ENCODE measurements around the gene SKI. TPM values are rescaled to one million over a fixed set of nuclear protein-coding genes. Genes with fewer than 3 reads are reported as not detected.

SKI gene
- total RNA-seq, 1 donor from 2014 or later, result 55.7 TPM

- TF ChIP-seq CTCF (conservative IDR thresholded peaks at IDR 0.05), result no peak
- no peaks in the 10 kb centered on the region for H3K9me3 Mint-ChIP-seq
- no peaks in the 10 kb centered on the region for H3K27me3 Mint-ChIP-seq
- peak overlapping the region; percentile 36 for H3K27ac Mint-ChIP-seq
- H3K4me3 Mint-ChIP-seq, result no peak overlapping the region
- DNase-seq (ENCODE audit: extremely low spot score, unreplicated experiment), result no peak
- peaks cover 61% of the 10 kb centered on the region for H3K4me1 Mint-ChIP-seq (ENCODE audit: unreplicated experiment)
- H3K36me3 Mint-ChIP-seq, result peaks cover 2% of the 10 kb centered on the region
These were observed 7.3 kb downstream of the SKI start for GRCh38 chr1:2235300-2235998.

- DNase-seq (ENCODE audit: extremely low spot score, unreplicated experiment), result no peak
- Mint-ChIP-seq H3K27ac (no peak overlapping the region), H3K9me3 (no peaks in the 10 kb centered on the region), H3K27me3 (no peaks in the 10 kb centered on the region), H3K36me3 (peaks cover 7% of the 10 kb centered on the region), H3K4me3 (no peak overlapping the region), H3K4me1 (ENCODE audit: unreplicated experiment) (peaks cover 52% of the 10 kb centered on the region)
- no peak for TF ChIP-seq CTCF (conservative IDR thresholded peaks at IDR 0.05)
These were observed 8.9 kb downstream of the SKI start for GRCh38 chr1:2236695-2237677.

- Mint-ChIP-seq H3K27me3 (no peaks in the 10 kb centered on the region), H3K27ac (no peak overlapping the region), H3K9me3 (no peaks in the 10 kb centered on the region), H3K4me3 (no peak overlapping the region), H3K4me1 (ENCODE audit: unreplicated experiment) (peaks cover 55% of the 10 kb centered on the region), H3K36me3 (peaks cover 8% of the 10 kb centered on the region)
- no peak for DNase-seq (ENCODE audit: extremely low spot score, unreplicated experiment)
- no peak for TF ChIP-seq CTCF (conservative IDR thresholded peaks at IDR 0.05)
These were observed 9.7 kb downstream of the SKI start for GRCh38 chr1:2237773-2238172.

- peaks cover 52% of the 10 kb centered on the region for H3K4me1 Mint-ChIP-seq (ENCODE audit: unreplicated experiment)
These were observed 10.4 kb downstream of the SKI start for GRCh38 chr1:2238361-2239012.

More at GRCh38 chr1:2238361-2239012, 10.4 kb downstream of the SKI start:
- TF ChIP-seq CTCF (conservative IDR thresholded peaks at IDR 0.05), result no peak
- H3K27me3 Mint-ChIP-seq, result no peaks in the 10 kb centered on the region
- peaks cover 9% of the 10 kb centered on the region for H3K36me3 Mint-ChIP-seq
- H3K9me3 Mint-ChIP-seq, result no peaks in the 10 kb centered on the region
- H3K27ac Mint-ChIP-seq, result no peak overlapping the region
- H3K4me3 Mint-ChIP-seq, result no peak overlapping the region
- no peak for DNase-seq (ENCODE audit: extremely low spot score, unreplicated experiment)
